HL-60/S4 treated with retinoic acid at 250 ng/mL for 4 days and 3 days (cell line): ENCODE data around the gene CRTAP.
"Not testable (repeated sequence)": the region's sequence is repeated elsewhere in the genome, so short reads cannot be mapped to it uniquely, and the experiment has no call there.

ENCODE experiments used
- in situ Hi-C: fragments of 300-500 bp; cut with MboI; formaldehyde crosslinking; loops from 2 replicates; pipeline ENCODE4 v1.7.0; 2022; ENCODE audit warnings: low sequenced_read_pairs

Gene CRTAP

DNA sequence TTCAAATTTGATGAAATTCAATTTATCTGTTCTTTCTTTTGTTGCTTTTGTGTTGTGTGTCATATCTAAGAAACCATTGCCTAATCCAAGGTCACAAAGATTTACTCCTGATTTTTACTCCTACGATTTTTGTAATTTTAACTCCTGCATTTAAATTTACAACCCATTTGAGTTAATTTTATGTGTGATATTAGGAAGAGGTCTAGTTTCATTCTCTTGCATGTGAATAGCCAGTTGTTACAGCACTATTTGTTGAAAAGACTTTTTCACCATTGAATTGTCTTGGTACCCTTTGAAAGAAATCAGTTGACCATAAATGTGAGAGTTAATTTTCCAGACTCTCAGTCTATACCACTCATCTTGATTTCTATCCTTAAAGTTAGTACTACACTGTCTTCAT is 23.9 kb downstream of the CRTAP start:
- in situ Hi-C loops = loop anchor here (25.0 kb wide), 1 partner anchor 225 kb away; no protein-coding TSS in a partner anchor

DNA sequence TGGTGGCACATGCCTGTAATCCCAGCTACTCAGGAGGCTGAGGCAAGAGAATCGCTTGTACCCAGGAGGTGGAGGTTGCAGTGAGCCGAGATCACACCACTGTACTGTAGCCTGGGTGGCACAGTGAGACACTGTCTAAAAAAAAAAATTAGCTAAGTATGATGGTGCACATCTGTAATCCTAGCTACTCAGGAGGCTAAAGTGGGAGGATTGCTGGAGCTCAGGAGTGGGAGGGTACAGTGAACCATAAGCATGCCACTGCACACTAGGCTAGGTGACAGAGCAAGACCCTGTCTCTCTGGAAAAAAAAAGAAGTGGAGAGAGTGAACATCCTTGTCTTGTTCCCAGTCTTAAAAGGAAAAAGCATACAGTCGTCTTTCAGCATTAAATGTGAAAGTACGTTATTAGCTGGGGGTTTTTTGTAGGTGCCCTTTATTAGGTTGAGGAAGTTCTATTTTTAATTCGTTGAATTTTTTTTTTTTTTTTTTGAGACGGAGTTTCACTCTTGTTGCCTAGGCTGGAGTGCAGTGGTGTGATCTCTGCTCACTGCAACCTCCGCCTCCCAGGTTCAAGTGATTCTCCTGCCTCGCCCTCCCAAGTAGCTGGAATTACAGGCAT is 25.3 kb downstream of the CRTAP start:
- in situ Hi-C loops = loop anchor here (25.0 kb wide), 1 partner anchor 223 kb away; no protein-coding TSS in a partner anchor

DNA sequence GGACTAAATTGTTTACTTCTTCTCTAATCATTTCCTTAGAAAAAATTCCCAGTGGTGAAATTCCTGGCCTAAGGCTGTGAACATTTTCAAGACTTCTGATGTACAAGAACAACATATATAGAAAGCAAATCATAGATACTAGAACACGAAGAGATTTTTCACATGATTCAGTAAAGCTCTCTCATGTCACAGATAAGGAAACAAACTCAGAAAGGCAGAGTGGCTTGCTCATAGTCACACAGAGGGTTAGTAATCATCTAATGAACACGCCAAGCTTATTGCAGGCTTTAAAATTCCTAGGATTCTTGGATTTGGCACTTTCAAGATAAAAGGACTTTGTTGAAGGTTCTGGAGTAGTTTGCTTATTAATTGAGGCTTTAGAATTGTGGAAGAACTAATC is 26.2 kb downstream of the CRTAP start:
- in situ Hi-C loops = loop anchor here (25.0 kb wide), 1 partner anchor 222 kb away; no protein-coding TSS in a partner anchor

DNA sequence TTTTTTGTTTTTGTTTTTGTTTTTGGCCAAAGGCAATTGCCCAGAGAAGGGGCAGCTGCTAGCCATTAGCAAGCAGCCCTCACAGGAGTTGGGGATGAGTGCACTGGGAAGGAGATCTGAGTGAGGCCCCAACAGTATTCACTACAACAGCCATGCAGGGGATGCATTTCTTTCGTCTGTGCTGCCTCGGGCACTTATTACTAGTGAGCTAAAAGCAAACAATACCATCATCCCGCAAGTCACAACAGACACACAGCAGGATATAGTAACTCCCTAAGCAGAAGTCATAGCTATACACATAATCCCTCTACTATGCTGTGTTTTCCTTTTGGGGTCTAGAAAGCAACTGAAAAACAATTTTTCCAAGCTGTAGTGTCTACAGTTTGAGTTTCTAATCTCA is 27.2 kb downstream of the CRTAP start:
- in situ Hi-C loops = loop anchor here (25.0 kb wide), 1 partner anchor 221 kb away; no protein-coding TSS in a partner anchor

DNA sequence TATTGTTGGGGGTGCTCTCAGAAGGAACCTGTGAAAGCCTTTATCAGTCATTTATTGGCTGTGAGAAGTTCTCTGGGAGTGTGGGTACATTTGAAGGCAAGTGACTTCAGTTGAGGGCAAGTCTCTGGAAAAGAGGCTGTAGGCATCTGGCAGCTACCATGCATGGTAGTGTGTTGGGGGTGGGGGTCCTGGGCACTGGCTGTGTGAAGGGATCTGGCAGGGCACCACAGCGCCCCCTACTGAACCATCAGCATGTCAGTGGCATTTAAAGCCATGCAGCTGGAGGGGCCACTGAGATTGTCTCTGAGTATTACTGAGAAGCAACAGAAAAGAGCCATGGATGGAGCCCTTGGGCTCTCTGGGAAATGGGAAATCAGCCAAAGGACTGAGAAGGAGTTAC is 30.6 kb downstream of the CRTAP start:
- in situ Hi-C loops = loop anchor here (25.0 kb wide), 1 partner anchor 218 kb away; no protein-coding TSS in a partner anchor

DNA sequence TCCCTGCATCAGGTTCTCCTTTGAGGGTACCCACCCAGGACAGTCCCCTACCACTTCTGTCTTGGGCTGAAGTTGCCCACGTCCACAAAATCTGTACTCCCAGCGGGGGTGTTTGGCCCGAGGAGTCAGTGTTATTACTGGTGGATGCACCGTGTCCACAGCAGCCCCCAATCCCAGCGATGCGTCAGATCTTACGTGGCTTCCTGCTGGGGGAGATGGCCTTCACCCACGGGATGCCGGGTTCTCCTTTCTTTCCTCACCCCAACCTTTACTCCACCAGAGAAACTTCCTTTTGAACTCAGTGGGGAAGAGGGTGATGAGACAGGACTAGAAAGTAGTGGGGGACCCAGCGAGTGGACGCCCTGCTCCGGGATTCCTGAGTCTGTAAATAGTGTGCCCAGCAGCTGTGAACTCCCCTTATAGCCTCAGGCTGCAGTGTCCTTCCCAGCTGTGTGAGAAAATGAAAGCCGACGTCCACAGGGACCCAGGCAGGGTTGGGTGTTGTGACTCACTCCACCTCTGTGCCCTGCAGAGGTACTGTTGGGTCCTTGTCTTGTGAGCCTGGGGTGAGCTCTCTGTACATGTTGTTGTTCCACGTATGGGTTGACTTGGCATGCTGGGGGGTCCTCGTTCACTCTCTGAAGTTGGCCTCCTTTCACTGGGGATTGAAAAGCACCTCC is 31.5 kb downstream of the CRTAP start:
- in situ Hi-C loops = loop anchor here (25.0 kb wide), 1 partner anchor 217 kb away; no protein-coding TSS in a partner anchor

DNA sequence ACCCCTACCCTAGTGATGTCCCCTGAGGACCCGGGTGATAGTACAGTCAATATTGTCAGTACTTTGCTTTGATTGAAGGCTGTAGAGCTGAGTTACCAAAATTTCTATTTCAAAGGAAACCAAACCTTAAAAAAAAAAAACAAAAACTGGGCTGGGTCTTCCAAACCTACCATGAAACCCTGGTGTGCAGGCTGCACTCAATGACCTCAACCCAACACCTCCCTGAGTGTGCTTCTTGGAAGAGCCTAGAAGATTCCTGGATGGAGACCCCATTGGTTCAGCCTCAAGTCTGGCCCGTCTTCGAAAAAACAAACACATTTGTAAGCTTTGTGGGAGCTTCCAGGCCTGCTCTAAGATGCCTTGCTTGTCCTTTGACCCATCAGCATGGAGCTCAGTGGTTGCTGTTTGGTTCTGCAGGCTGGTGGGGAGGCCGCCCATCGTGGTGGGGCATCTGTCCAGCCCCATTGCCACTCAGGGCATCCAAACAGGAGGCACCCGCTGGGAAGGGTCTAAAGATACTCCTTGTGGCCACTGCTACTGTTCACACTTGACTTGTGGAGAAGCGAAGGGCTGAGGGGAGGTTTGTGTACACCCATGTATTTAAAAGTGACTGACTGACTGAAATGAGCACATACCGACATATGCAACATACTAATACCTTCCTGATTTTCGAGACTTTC is 32.2 kb downstream of the CRTAP start:
- in situ Hi-C loops = loop anchor here (25.0 kb wide), 1 partner anchor 216 kb away; no protein-coding TSS in a partner anchor

DNA sequence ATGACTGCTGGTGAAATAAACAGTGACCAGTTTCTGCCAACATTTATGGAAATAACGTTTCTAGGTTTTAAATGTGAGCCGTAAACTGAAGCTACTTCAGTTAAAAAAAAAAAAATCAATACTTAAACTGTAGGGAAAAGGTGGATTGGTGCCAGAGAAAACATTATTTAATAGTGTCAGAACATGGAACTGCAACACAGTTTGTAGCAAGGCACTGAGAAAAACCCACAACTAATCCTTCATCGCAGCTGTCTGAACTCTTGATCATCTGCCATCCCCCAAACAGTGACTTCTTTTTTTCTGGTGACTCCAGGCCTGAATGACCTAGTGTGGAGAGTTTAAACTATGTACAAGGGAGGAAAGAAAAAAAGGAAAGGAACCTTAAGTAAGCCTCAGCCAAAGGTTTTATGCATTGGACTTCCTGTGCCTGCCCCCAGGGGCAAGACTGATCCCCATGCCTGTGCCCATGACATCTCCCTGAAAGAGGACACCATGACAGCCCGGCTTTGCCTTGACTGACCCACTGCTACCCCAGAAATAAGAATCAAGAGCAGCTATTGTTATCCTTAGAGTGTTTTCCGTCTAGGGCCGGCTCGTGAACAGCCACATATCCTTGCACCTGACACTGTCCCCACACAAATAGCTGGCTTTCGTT is 33.1 kb downstream of the CRTAP start:
- in situ Hi-C loops = loop anchor here (25.0 kb wide), 1 partner anchor 215 kb away; no protein-coding TSS in a partner anchor

DNA sequence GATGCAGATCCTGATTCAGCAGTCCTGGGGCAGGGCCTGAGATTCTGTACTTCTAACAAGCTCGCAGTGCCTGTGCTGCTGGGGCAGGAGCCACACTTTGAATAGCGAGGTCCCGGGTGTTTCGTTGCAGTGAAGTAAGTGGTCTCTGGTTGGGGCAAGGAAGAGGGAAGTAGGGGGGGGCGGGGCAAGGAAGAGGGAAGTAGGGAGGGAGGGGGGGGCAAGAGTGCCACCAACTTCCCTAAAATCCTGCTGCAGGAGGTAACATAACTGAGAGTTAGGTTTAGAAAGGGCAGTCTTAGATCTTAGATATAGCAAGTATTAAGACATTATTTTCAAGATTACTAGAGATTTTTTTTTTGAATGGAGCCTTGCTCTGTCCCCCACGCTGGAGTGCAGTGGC is 35.5 kb downstream of the CRTAP start:
- in situ Hi-C loops = loop anchor here (25.0 kb wide), 1 partner anchor 213 kb away; no protein-coding TSS in a partner anchor

DNA sequence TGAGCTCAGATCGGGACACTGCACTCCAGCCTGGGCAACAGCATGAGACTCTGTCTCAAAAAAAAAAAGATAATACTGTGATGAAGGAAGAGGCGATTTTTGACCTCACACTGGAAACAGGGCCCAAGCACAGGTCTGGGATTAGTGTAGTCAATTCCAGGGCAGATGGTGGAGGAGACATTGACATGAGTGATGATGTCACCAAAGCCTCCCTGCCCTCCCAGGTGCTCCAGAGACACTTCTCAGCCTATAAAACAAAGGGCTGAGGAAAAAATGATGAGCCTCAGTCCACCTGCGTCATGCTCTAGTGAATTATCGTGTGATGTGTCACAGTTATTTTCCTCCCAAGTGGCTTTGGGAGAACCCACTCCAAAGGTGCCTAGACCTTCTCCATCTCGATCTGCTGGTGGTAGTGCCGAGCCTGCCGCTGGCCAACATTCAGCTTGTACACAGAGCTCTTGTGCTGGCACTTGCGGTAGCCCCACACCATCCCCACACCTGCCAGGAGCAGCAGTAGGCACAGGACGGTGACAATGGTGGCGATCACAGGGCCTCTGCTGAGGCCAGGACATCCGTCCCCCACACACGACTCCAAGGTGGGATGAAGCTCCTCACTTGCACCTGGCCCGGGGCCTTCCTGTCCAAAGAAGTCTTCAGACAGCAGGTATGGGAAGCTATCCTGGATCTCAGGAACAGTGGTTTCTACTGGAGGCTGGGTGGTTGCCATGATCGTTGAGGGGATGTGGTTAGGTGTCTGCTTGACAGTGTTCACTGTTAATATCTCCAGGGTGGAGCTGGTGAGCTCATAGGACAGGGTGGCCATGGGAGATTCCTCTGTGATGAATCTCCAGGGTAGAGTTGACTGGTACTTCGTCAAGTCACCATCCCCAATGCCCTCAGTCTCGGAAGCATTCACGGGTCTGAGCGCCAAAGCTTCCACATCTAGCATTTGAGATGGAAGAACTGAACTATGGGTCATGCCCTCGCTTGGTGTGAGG is 38.8 kb downstream of the CRTAP start:
- in situ Hi-C loops = no loop called here

DNA sequence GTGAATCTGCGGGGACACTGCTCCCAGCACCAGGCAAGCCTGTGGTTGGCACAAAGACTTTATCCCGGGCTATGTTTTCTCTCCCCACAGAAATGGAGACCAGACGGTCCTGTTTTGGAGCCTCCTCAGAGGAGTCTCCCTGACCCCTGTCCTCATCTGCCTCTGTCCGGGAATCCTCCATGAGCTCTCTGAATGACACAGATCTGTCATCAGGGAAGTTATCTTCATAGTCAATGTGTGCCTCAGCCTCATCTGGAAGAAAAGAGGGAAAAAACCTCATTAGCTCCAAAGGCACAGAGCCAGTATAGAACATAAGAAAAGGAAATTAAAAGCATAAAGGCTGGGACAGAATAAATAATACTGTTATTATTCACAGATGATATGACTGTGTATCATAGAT is 40.0 kb downstream of the CRTAP start:
- in situ Hi-C loops = no loop called here

DNA sequence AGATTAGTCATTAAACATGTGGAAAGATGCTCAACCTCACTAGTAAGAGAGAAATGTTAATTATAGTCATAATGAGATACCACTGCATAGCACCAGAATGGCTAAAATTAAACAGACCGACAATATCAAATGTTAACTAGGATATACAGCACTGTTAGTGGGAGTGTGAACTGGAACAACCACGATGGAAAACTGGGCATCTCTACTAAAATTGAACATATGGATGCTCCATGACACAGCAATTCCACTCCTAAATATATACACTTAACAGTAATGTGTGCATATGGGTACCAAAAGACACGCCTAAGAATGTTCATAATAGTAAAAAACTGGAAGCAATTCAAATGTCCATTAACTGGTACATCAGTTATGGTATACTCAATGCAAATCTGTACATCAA is 41.5 kb downstream of the CRTAP start:
- in situ Hi-C loops = no loop called here

DNA sequence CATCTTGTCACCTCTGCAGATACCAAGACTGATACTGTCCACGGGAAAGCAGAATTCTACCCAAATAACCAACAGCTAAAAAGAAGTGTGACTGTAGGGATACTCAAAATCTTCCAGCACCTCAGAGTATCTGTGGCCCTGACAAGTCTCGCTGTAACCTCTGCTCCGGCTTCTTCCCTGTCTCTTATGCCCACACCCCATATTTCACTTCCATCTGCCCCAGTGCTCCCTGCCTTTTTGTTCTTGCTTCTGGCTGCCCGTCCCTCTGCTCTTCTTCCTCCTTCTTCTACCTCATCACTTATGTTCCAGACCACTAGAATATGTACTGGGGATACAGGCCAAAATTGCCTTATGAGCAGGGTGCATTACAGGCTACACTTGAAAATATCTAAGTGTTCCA is 45.4 kb downstream of the CRTAP start:
- in situ Hi-C loops = no loop called here

DNA sequence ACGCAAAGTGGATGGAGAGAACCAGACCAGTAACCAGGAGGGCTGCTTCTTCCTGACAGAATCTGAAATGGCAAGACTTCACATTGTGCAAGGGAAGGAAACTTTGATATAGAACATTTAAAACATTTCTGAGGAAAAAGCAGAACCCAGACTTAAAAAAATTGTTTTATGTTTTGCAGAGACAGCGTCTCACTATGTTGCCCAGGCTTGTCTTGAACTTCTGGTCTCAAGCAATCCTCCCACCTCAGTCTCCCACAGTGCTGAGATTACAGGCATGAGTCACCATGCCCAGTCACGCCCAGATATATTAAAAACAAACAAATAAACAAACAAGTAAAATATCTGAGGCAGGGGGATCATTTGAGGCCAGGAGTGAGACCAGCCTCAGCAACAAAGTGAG is 46.2 kb downstream of the CRTAP start:
- in situ Hi-C loops = no loop called here

DNA sequence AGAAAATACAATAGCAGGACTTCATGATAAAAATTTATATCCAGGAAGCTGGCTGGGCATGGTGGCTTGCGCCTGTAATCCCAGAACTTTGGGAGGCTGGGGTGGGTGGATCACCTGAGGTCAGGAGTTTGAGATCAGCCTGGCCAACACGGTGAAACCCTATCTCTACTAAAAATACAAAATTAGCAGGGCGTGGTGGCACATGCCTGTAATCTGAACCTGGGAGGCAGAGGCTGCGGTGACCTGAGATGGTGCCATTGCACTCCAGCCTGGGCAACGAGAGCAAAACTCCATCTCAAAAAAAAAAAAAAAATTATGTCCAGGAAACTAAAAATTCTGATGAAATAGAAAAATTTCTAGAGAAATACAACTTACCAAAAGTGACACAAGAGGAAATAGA is 48.8 kb downstream of the CRTAP start:
- in situ Hi-C loops = not testable (repeated sequence)

DNA sequence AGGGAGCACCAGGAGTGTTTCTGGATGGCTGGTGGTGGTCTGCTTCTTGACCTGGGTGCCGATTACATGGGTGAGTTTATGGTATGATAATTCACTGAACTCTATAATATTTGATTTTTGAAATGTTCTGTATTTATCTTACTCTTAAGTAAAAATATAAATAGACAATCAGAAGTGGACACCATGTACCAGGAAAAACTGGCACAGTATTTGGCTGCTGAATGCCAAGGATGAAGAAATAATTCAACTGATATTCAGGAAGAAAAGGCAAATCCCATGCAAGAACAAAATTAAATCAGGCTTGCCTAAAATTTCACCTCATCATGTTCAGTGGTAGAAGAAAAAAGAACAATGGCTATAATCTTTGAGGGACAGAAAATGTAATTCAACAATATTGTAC is 51.6 kb downstream of the CRTAP start:
- in situ Hi-C loops = no loop called here

DNA sequence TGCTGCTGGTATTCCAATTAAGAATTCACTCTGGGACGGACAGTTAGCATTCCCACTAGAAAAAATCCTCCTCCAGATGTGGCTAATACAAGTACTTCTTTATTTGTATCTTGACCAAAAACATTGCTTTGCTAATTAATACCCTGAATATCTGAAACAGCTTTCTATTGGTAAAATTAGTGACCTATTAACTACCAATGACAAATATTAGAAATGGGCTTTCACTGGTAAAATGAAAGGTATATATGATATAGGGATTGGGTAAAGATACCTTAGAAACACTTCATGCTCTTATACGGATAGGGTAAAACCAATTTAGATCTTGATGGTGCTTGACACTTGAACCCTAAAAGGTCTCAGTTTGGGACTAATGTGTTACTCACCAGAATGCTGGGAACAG is 52.3 kb downstream of the CRTAP start:
- in situ Hi-C loops = no loop called here

DNA sequence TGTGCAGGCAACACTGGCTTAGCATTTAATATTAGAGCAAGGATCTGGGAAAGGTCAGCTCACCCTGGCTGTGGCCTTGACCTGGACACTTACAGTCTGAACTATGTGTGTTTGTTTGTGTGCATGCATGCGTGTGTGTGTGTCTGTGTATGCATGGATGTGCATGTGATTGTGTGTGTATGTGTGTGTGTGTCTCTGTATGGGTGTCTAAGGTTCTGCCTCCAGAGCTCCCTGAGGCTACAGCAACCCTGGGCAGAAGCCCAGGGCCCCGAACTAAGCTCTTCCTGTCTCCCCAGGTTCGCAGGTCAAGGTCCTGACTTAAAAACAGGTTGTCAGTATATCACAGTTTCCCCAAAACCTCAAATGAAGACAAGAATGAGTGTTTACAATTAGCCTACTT is 53.5 kb downstream of the CRTAP start:
- in situ Hi-C loops = no loop called here

DNA sequence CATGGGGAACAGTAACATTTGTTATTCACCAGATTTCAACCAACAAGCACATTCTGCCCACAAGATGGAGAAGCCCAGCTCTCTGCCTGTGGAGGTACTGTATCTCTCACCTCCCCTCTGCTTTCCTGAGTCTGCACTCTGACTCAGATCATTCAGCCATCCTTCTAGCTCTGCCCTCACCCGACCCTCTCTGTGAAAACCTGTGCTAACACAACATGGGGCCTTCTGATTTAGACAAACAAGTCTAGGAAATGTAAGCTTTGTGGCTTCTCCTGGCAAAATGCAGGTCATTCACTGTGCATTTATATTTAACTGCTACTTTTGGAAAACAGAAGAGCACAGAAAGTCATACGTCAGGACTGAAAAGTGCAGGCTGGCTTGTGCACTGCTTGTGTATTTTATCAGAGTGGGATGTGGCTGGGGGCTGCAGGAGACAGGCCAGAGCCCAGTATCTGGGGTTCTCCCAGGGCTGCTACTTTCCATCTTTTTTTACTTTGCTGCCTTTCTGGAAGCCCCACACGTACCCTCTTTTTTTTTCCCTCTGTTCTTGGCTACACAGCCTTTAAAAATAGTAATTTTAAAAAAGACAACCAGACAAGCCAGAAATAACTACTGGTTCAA is 54.0 kb downstream of the CRTAP start:
- in situ Hi-C loops = no loop called here

DNA sequence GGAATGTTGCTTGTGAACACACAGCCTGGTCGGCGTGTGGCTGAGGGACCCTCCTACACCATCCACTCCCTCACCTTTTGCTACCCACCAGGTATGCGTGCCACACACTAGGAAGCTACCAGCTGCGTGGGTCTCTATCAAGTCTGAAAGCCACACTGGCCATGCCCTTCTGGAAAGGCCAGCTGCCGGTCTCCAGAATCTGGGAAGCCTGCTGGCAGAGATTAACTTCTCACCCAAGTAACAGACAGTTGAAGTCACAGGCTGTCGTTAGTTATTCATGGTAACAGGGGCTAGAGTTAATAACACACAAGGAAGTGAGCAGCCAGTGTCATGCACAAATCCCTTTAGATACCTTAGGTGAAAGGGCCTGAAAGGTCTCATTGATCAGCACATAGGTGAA is 56.7 kb downstream of the CRTAP start:
- in situ Hi-C loops = no loop called here
